K562 (cell line): Measurements from ENCODE around the gene HSD3B7. TPM values are rescaled to one million over a fixed set of nuclear protein-coding genes. Genes with fewer than 3 reads are reported as not detected.
A peak's percentile ranks its signal among the peaks of the same experiment; 100 is the strongest.

Source experiments
- ATAC-seq: fragments of 200-7000 bp; cut with Tn5 transposase; 3 replicates; pipeline ENCODE4 v1.9.1; 2020; ENCODE audit warnings: moderate library complexity
- BruUV-seq: library from RNA; stranded (reverse); fragments of 400-500 nt; replicated peaks from 2 replicates; lab custom pipeline; 2021; lab: Mats Ljungman, UMichigan
- CTCF ChIA-PET: fragments of 300-600 bp; formaldehyde crosslinking; extraction: SDS; loops from one replicate; lab custom pipeline; 2021; ENCODE audit warnings: low intra/inter-chr PET ratio; lab: Yijun Ruan, JAX
- POLR2A ChIA-PET: fragments of 300-600, 350-650 bp; sonication (Branson Sonifier 250); formaldehyde crosslinking; extraction: SDS; loops from one replicate; lab custom pipeline; 2021; ENCODE audit warnings: antibody characterized with exemption, inconsistent platforms; lab: Yijun Ruan, JAX
- DNase-seq, 4 experiments: peaks; one replicate each; pipeline versions ENCODE4 v3.0.0 to v3.0.0-alpha.2; 2011 to 2018; ENCODE audit warnings: low spot score in 3 of 4, mixed read lengths in 3 of 4; ENCODE audit errors: extremely low read depth in 1 of 4
- FAIRE-seq: peaks from 2 replicates; lab custom pipeline; 2011; peaks lifted over from hg19 to GRCh38; lab: Jason Lieb, UNC
- H2AFZ ChIP-seq: 2 replicates; pipeline ENCODE4 v1.6.0; 2011; ENCODE audit warnings: low read depth, low read length, control low read depth, inconsistent platforms
- H3K27ac ChIP-seq: fragments of 200-600 bp; 3 replicates; pipeline ENCODE4 v1.8.0; 2011; ENCODE audit warnings: low read depth, mild to moderate bottlenecking, control low read depth, inconsistent platforms, low read length, moderate library complexity, mixed read lengths; ENCODE audit errors: extremely low read depth
- H3K27me3 ChIP-seq, 2 experiments: fragments of 300-600 bp in 1 of 2; 2 replicates in 1 of 2; 3 replicates in 1 of 2; pipeline versions ENCODE4 v1.6.0 to v1.8.0; 2011; ENCODE audit warnings: inconsistent platforms in 2 of 2, low read length in 2 of 2, mild to moderate bottlenecking in 1 of 2, mixed read lengths in 1 of 2, moderate library complexity in 1 of 2; ENCODE audit not compliant: control insufficient read depth in 2 of 2, insufficient read depth in 2 of 2
- H3K36me3 ChIP-seq: fragments of 300-600 bp; 3 replicates; pipeline ENCODE4 v1.8.0; 2011; ENCODE audit warnings: mild to moderate bottlenecking, low read length, inconsistent platforms; ENCODE audit not compliant: control insufficient read depth, insufficient read depth
- H3K4me1 ChIP-seq, 2 experiments: fragments of 200-600 bp in 1 of 2; replicated peaks in 1 of 2; 2 replicates in 1 of 2; 3 replicates in 1 of 2; pipeline versions ENCODE4 v1.5.1 to v1.8.0; 2011; ENCODE audit warnings: inconsistent platforms in 2 of 2, low read length in 2 of 2, mild to moderate bottlenecking in 1 of 2, mixed read lengths in 1 of 2, moderate library complexity in 1 of 2; ENCODE audit not compliant: control insufficient read depth in 2 of 2, insufficient read depth in 2 of 2
- H3K4me2 ChIP-seq: 2 replicates; pipeline ENCODE4 v1.6.1; 2011; ENCODE audit warnings: low read length, control low read depth, inconsistent platforms, mixed read lengths; ENCODE audit not compliant: insufficient read depth
- H3K4me3 ChIP-seq: fragments of 200-600 bp; sonication (generic), shearing (Covaris generic); 2 replicates; pipeline ENCODE4 v1.5.1; 2016; ENCODE audit warnings: control low read depth, inconsistent platforms
- H3K79me2 ChIP-seq: fragments of 200-600 bp; 3 replicates; pipeline ENCODE4 v1.8.0; 2011; ENCODE audit warnings: low read length, inconsistent platforms; ENCODE audit not compliant: control insufficient read depth, insufficient read depth
- H3K9ac ChIP-seq, 2 experiments: 2 replicates each; pipeline versions ENCODE4 v1.6.0 to v1.6.1; 2011; ENCODE audit warnings: low read depth in 2 of 2, low read length in 2 of 2, control low read depth in 1 of 2, inconsistent platforms in 1 of 2, mild to moderate bottlenecking in 1 of 2, mixed read lengths in 1 of 2; ENCODE audit not compliant: insufficient read depth in 1 of 2
- H3K9me1 ChIP-seq: one replicate; pipeline ENCODE4 v1.6.0; 2011; ENCODE audit warnings: inconsistent platforms, mild to moderate bottlenecking, low read length, moderate library complexity; ENCODE audit not compliant: control insufficient read depth, insufficient read depth
- H3K9me3 ChIP-seq: replicated peaks from 2 replicates; pipeline ENCODE4 v1.5.1; 2011; ENCODE audit warnings: low read depth, low read length, inconsistent platforms; ENCODE audit not compliant: control insufficient read depth, insufficient read depth
- H4K20me1 ChIP-seq: replicated peaks from 2 replicates; pipeline ENCODE4 v1.6.1; 2011; ENCODE audit warnings: low read length, inconsistent platforms, mixed read lengths; ENCODE audit not compliant: control insufficient read depth, insufficient read depth
- CTCF ChIP-seq, 3 experiments: IDR thresholded peaks in 2 of 3; conservative IDR thresholded peaks in 1 of 3; 2 replicates each; pipeline ENCODE4 v1.5.1; 2011 to 2012; ENCODE audit warnings: low read length in 3 of 3, mild to moderate bottlenecking in 3 of 3, control low read depth in 2 of 3, improper control_type of control experiment in 1 of 3, inconsistent platforms in 1 of 3, low read depth in 1 of 3, mixed read lengths in 1 of 3, moderate library complexity in 1 of 3; ENCODE audit not compliant: insufficient read depth in 2 of 3
- KLF13 ChIP-seq: fragments of 450-650 bp; IDR thresholded peaks from 2 replicates; pipeline ENCODE4 v1.6.1; 2016; ENCODE audit warnings: missing genetic modification characterization, low read depth, mild to moderate bottlenecking, missing compliant biosample characterization, moderate library complexity, borderline replicate concordance
- NR2F6 ChIP-seq: fragments of 450-650 bp; formaldehyde crosslinking; IDR thresholded peaks from 2 replicates; pipeline ENCODE4 v1.4.0; 2020; ENCODE audit warnings: mild to moderate bottlenecking
- OTX1 ChIP-seq: fragments of 450-650 bp; formaldehyde crosslinking; IDR thresholded peaks from 2 replicates; pipeline ENCODE4 v1.4.0; 2022; ENCODE audit warnings: mild to moderate bottlenecking
- RAD21 ChIP-seq, 2 experiments: fragments of 250-450 bp in 1 of 2; fragments of 450-650 bp in 1 of 2; sonication (Bioruptor Pico) in 1 of 2; formaldehyde crosslinking in 1 of 2; IDR thresholded peaks in 1 of 2; conservative IDR thresholded peaks in 1 of 2; 2 replicates each; pipeline versions ENCODE4 v1.4.0 to v1.8.0; 2020 to 2022; ENCODE audit warnings: mild to moderate bottlenecking in 2 of 2, moderate library complexity in 1 of 2
- SIN3B ChIP-seq: fragments of 450-650 bp; IDR thresholded peaks from 2 replicates; pipeline ENCODE4 v1.6.1; 2017; ENCODE audit warnings: low read depth, mild to moderate bottlenecking, moderate library complexity
- TAF7 ChIP-seq: fragments of 450-650 bp; IDR thresholded peaks from 2 replicates; pipeline ENCODE4 v1.6.1; 2016; ENCODE audit warnings: missing genetic modification characterization, missing compliant biosample characterization
- TCF7L2 ChIP-seq: fragments of 150-350 bp; IDR thresholded peaks from 2 replicates; pipeline ENCODE4 v1.6.1; 2016; ENCODE audit warnings: low read depth, mild to moderate bottlenecking, low read length, moderate library complexity
- ZBTB17 ChIP-seq: fragments of 450-650 bp; formaldehyde crosslinking; IDR thresholded peaks from 2 replicates; pipeline ENCODE4 v1.4.0; 2020; ENCODE audit warnings: mild to moderate bottlenecking
- ZBTB7A ChIP-seq: IDR thresholded peaks from 2 replicates; pipeline ENCODE4 v1.6.1; 2011; ENCODE audit warnings: low read depth, mild to moderate bottlenecking, low read length, moderate library complexity, borderline replicate concordance; ENCODE audit not compliant: control insufficient read depth
- ZNF408 ChIP-seq: fragments of 250-450 bp; sonication (Bioruptor Pico); IDR thresholded peaks from 2 replicates; pipeline ENCODE4 v1.4.0; 2020; ENCODE audit warnings: low read depth, mild to moderate bottlenecking, moderate library complexity
- WGBS: fragments of 100-300 bp; shearing (Covaris generic); methylation state at CpG from one replicate; pipeline ENCODE4 v1.1.6; 2016; ENCODE audit warnings: low coverage, mixed read lengths; ENCODE audit not compliant: insufficient coverage; ENCODE audit errors: missing lambda C conversion rate; 5-methylcytosine and 5-hydroxymethylcytosine counted together
- in situ Hi-C: fragments of 300-500 bp; cut with MboI; formaldehyde crosslinking; loops from 4 replicates; pipeline ENCODE4 v1.15.0; 2018; ENCODE audit warnings: inconsistent platforms, mixed read lengths
- intact Hi-C: fragments of 100-400 bp; cut with micrococcal nuclease; formaldehyde crosslinking; loops from 2 replicates; pipeline ENCODE4 v1.14.2; 2022
- polyA plus RNA-seq, 8 experiments: library from polyadenylated mRNA; depleted of rRNA in 4 of 8; stranded (reverse) in 5 of 8; unstranded in 3 of 8; fragments of >200 nt; fragmentation: Nextera tagmentation in 2 of 8; fragmentation: Illumina TruSeq in 1 of 8; extraction: Ambion mirVana in 2 of 8; extraction: Trizol in 1 of 8; gene quantifications; 2 replicates each; pipeline versions ENCODE4 v1.2.1 to v1.2.3, GENCODE V29; 2011 to 2014; ENCODE audit warnings: inconsistent platforms in 1 of 8, missing spikeins in 1 of 8
- total RNA-seq, 7 experiments: library from RNA; depleted of rRNA in 6 of 7; stranded (reverse); fragments of >200 nt in 6 of 7; fragmentation: Illumina TruSeq in 2 of 7; extraction: Trizol in 2 of 7; gene quantifications; 2 replicates each; pipeline versions ENCODE4 v1.2.1 to v1.2.3, GENCODE V29; 2011 to 2021; ENCODE audit warnings: low replicate concordance in 1 of 7

The HSD3B7 gene
- total and polyA plus RNA-seq, 9 of the 15 experiments (the other 6 are each of a cell fraction or from before 2014, with no cell fraction given), result 5.4 to 49.1 (median 23.0) TPM

GRCh38 chr16:31009894-31010584 lies 25.0 kb downstream of the HSD3B7 start:
- peaks cover 6 to 19% of the 10 kb centered on the region in 2 experiments; a peak in 3 of 5 replicates for H3K4me1 ChIP-seq
- H4K20me1 ChIP-seq, result no peaks in the 10 kb centered on the region
- ChIA-PET POLR2A (no interaction called here), CTCF (no interaction called here)
- in situ Hi-C loops (no loop called here), intact Hi-C loops (no loop called here)
- no peak overlapping the region for H3K4me3 ChIP-seq
- ATAC-seq (no peak), FAIRE-seq (no peak), DNase-seq (no peak)
- peaks cover 13 to 23% of the 10 kb centered on the region in 2 experiments; a peak in 4 of 5 replicates for H3K27me3 ChIP-seq
- H3K9me1 ChIP-seq, result no peaks in the 10 kb centered on the region
- no peak overlapping the region for H3K4me2 ChIP-seq
- TF ChIP-seq ZNF408 (no peak), CTCF (IDR thresholded peaks at IDR 0.05 in 2 of 3, conservative IDR thresholded peaks at IDR 0.05 in 1 of 3; ENCODE audit: insufficient read depth in 2 of 3, low read depth in 1 of 3, low read length in 3 of 3) (peak; percentile 10 to 25 (median 21); a peak in 2 of 6 replicates), ZBTB17 (no peak), ZBTB7A (peak; percentile 16; the same call in 1 of the 2 replicates), TAF7 (no peak), OTX1 (CRISPR knock-in tag) (no peak), SIN3B (no peak), KLF13 (tag) (no peak), TCF7L2 (no peak), RAD21 (CRISPR knock-in tag; conservative IDR thresholded peaks at IDR 0.05 in 1 of 2, IDR thresholded peaks at IDR 0.05 in 1 of 2) (0 out of 4 replicates have a peak, but pooled peaks of 1 of the 2 experiments have one; percentile 4), NR2F6 (CRISPR knock-in tag) (no peak)
- no peaks in the 10 kb centered on the region for H3K36me3 ChIP-seq
- no peaks in the 10 kb centered on the region for H3K79me2 ChIP-seq
- no peak overlapping the region for H3K9ac ChIP-seq
- BruUV-seq, result no TSS peak
- 16% methylated on average over 12 of the region's 36 CpGs for WGBS
- no peak overlapping the region for H3K27ac ChIP-seq
- no peaks in the 10 kb centered on the region for H3K9me3 ChIP-seq
- no peak overlapping the region for H2AFZ ChIP-seq
